NCI-H446 treated with DMSO at 0.1 percent for 48 hours (cell line): ENCODE results near the gene PLK5.
"Not testable (repeated sequence)": the region's sequence is repeated elsewhere in the genome, so short reads cannot be mapped to it uniquely, and the experiment has no call there.

Source experiments
- DNase-seq: peaks from one replicate; lab custom pipeline; 2025; lab: John Stamatoyannopoulos, UW

Gene PLK5

DNA sequence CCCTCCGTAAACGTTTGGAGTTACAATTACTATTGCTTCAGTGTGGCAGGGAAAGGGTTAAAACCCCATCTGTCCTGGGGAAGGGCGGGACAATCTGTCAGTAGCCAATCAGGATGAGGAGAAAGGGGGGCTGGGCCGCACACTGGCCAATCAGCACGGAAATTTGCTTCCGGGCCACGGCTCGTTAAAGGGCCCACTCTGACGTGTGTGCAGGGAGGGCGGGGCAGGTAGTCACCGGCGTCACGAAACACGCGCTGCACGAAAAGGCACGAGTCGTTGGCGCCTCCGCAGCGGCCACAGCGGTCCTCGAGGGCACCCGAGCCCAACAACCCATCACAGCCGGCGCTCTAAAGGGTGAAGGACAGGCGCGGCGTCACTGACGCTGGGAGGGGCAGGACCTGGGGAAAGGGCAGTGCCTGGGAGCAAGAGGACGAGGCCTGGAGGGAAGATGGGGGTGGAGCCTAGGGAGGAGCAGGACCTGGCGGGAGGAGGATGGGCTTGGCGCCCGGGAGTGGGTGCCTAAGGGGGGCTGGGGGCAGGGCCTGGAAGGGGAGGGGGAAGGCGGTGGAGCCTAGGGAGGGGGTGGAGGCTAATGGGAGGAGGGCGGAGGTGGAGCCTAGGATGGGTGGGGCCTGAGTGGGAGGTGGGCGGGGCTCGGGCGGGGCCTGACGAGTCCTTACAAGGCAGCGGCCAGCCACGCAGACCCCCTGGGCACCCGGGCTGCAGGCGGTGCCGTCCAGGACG lies 15.9 kb upstream of the PLK5 start:
- DNase-seq: peak; percentile 98

DNA sequence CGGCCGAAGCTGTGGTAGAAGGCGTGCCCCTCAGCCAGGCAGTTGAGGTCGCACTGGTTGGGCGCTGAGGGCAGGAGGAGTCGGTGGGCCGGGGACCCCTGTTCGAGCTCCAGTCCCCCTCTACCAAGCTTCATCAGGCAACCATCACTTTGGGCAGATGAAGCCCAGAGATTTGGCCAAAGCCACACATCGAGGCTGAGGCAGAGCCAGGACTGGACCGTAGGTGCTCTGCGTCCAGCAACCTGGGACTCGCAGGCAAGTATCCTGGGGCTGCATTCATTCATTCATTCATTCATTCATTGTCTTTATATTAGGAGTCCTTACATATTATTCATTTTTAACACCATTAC lies 15.4 kb upstream of the PLK5 start:
- DNase-seq: no peak

DNA sequence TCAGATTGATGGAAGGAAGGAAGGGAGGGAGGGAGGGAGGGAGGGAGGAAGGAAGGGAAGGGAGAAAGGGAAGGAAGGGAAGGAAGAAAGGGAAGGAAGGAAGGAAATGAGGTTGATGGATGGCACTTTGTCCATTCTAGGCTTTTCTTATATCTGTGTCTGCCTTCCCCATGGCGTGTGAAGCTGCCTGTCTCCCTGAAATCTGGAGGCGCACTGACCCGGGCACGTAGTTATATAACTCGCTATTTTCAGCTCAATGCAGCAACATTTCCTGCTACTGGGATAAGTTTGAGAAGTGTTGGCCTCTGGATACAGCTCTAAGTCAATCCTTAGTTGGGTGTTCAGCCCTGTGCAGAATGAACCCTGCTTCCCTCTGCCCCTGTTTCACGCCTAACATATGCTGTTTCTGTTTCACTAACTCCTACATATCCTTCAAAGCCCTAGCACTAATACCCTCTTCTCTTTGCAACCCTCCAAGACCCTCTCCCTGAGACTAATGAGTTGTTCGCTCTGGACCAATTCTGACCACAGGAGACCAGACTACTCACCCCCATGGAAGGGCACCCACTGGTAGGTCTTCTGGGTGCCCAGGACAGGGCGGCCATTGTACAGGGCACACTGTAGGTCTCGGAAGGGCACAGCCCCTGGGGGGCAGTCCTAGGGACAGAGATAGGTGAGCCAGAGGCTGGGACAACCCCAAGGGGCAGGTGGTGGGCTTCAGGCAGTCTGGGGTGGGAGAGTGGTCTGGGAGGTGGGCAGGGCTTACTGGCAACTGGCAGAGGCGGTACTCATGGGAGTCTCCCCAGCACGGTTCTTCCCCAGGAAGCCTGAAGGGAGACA lies 14.1 kb upstream of the PLK5 start:
- no peak for DNase-seq

GRCh38 chr19:1510442-1510806 lies 13.5 kb upstream of the PLK5 start:
- DNase-seq: no peak

GRCh38 chr19:1510807-1511206 lies 13.1 kb upstream of the PLK5 start:
- no peak for DNase-seq

DNA sequence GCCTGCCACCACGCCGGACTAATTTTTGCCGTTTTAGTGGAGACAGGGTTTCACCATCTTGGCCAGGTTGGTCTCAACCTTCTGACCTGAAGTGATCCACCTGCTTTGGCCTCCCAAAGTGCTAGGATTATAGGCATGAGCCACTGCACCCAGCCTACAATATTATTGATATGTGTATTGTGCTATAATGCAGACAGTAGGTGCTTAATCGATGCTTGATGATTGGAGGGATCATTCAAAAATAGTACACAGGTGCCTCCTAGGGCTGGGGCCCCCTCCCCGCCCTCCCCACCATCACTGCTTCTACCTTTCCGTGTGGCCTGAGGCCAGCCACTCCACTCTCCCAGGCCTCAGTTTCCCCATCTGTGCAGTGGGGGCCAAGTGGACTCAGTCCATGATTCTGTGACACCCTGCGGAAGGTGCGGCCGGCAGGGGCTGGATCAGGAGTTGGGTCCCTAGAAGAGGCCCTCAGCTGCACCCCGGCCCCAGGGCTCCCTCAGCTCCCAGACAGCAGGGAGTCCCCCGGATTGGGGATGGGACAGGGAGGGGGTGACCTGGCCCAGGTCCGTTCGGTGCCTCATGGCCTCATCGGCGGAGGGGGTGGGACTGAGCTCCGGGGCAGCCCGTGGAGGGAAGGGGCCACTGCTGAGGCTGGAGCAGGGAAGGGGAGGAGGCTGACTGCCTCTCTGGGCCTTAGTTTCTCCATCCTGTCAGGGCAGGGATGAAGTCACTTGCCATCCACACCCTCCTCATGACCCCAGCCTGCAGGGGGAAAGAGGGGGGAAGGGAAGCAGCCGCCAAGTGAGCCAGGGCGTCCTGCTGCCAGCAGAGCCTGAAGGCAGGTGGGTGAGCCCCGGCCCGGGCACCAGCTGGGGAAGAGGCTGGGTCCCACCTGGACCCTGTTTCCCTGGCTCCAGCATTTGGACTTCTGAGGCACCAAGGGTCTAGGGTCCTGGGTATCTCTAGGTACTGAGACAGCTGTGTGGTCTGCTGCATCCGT lies 12.3 kb upstream of the PLK5 start:
- no peak for DNase-seq

DNA sequence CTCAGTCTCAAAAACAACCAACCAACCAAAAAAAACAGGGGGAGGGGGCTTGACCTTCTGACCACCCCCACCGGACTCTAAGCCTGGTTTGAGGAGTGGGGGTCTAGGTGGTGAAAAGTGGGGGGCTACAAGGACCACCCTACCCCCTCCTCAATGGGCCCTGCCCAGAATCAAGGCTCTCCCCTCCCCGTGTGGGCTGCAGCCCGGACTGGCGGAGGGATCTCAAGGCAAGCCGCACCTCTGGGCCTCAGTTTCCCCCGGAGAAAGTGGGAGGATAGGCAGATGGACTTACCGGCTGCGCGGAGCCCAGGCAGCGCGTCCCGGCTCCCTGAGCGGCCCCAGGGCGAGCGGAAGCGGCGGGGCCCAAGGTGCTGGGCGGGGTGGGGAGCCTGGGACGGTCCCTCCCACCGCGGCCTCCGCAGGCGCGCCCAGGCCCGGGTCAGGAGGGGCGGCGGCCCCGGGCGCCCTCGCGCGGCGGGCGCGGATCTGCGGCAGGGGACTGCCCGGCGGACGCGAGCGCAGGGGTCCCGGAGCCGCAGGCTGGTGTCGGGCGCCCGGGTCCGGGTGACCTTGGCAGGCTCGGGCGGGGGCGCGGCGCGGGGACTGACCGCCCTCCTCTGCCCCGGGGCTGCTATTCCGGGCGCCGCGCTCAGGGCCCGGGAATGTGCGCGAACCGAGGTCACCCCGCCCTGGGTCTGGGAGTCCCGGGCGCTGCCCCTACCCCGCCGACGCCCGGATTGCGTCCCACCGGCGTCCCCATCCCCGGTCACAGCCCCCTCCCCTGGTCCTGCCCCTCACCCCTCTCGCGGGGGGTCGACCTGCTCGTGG lies 11.0 kb upstream of the PLK5 start, which contains the start of gene ADAMTSL5:
Gene ADAMTSL5 (minus strand): TSS at position 349 of the 828 bp plus-strand sequence. CDS start 2,076 bp downstream, outside the sequence.
- no peak for DNase-seq

DNA sequence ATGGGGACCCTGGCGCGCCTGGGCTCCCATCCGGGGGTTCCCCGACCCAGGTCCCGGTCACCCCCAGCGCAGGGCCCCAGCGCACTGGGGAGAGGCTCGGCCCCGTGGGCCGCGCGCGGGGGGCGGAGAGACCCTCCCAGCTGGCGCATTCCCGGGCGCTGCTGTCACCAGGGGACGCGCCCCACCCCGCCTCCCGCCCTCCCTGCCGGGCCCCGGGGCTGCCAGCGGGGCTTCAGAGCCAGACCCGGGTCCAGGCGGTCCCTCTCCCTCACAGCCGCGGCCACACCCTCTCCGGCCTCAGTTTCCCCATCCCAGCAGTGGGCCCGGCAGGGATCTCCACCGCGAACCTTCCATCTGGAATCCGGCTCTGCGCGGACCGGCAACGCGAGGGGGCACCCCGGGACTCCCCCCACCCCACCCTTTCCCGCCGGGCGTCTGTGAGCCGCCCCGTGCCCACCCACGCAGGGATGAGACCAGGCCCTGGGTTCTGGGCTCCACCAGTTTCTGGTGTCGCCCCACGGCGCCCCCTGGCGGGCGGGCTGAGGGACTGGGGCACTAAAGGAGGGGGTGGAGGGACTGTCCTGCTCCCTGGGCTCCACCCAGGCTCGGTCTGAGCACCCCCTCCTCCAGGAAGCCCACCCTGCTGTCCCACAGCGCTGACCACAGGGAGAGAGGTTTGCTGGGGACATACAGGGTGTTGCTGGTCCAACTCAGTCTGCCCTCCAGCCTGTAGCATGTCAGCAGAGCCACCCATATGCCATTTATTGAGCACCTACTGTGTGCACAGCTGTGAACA lies 10.2 kb upstream of the PLK5 start:
- DNase-seq: no peak

DNA sequence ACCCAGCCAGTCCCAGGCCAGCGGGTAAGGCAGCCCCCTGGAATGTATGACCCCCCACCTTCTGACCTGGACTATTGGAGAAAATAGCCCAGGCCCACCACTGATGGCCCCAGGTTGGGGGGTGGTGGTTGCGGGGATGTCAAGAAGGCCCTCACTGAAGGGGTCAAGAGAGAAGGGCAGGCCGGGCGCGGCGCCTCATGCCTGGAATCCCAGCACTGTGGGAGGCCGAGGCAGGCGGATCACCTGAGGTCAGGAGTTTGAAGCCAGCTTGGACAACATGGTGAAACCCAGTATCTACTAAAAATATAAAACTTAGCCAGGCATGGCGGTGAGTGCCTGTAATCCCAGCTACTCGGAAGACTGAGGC lies 9.6 kb upstream of the PLK5 start:
- no peak for DNase-seq

DNA sequence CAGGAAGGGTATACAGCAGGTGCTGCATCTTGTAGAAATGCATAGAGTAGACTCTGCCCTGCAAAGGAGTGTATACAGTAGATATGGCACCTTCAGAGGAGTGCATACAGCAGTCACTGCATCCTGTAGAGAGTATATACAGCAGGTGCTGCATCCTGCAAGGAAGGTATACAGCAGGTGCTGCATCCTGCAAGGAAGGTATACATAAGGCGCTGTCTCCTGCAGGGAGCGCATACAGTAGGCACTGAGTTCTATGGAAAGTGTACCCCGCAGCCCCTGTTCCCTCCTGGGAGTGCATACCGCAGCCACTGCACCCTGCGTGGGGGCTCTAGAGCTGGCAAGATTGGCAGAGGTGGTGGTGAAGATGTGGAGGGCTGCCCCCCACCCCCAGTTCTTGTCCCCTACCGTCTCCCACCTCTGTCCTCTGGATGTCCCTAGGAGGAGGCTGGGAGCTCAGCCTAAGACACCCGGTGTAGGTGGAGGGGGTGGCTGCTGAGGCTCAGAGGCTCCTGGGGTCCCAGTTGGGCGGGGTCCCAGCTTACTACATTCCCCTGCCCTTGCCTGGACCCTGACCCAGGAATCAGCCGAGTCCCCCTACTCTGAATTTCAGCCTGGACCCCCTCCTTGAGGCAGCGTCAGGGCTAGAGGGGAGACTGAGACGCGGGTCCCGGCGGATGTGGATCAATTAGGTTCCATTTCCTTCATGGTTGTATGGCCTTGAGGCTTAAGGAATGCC lies 8.7 kb upstream of the PLK5 start:
- DNase-seq: no peak

DNA sequence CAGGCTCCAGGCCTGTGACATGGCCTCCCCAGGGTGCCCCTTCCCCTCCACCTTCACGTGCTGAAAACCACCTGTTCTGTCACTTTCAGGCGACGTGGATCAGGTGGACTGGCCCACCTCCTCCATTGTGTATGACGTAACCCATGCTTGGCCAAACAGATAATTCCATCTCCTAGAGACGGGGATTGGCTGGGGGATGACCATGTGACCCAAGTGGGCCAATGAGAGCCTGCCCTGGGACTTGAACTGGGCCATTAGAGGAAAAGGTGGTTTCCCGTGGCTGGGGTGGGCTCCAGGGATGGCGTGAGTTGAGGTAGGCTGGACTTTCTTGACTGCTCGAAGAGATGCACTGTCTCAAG lies 7.5 kb upstream of the PLK5 start:
- no peak for DNase-seq

- no peak for DNase-seq
These were observed 5.4 kb upstream of the PLK5 start for GRCh38 chr19:1518471-1518870.

- not testable (repeated sequence) for DNase-seq
These were observed 4.1 kb upstream of the PLK5 start for GRCh38 chr19:1519802-1520201.

GRCh38 chr19:1520203-1520780 lies 3.6 kb upstream of the PLK5 start:
- DNase-seq: no peak

DNA sequence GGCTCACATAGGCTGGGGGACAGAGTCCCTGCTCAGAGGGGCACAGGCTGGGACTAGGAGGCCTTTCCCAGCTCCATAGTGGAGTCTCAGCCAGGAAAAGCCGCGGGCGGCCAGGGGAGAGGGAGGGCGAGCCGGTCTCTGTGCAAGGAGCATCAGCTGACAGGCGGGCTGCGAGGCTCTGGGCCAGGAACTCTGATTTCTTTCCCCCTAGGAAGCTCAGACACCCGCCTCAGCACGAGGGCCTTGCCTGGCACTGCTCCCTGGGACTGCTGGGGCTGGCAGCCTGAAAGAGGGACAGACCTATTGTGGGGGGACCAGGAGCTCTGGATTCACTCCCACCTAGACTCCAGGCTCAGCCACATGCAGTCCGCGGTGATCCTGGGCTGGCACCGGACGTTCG lies 2.2 kb upstream of the PLK5 start:
- DNase-seq: peak; percentile 24

DNA sequence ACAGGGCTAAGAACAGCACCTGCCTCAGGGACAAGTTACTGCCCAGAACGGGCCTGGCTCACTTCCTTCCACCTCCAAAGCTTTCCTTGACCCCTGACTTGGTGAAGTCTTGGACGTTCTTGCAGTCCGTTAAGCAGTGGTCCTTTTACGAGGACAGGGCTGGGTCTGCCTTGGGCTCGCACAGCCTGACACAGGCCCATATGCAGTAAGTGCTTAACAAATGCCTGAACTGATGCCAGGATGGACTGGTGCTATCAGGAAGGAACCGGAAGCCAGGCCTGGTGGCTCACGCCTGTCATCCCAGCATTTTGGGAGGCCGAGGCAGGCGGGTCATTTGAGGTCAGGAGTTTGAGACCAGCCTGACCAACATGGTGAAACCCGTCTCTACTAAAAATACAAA lies 1.8 kb upstream of the PLK5 start:
- DNase-seq: no peak

DNA sequence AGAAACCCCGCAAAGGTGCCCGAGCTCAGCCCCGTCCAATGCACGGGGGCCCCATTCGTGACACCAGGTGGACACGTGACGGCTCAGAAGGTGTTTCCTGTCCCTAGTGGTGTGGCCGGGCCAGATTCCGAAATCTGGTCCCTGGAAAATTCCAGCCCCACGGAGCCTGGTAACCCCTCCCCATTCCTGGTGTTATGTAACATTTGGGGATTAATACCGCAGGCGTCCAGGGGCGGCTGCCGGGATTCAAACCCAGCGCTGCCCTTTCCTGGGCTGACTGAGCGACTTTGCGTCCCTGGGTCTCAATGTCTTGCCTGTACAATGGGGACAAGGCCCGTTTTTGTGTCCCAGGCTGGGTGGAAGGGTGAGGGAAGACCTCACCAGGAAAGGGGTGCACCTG lies 1.0 kb upstream of the PLK5 start:
- DNase-seq: no peak

- DNase-seq: no peak
These were observed 552 bp downstream of the PLK5 start for GRCh38 chr19:1524287-1524971.

GRCh38 chr19:1524972-1525325 lies 1.1 kb downstream of the PLK5 start:
- no peak for DNase-seq
